SKM-1 treated with dmso at 0.1 percent for 144 hours (cell line): Measurements from ENCODE around the gene PAX8.
A peak's percentile ranks its signal among the peaks of the same experiment; 100 is the strongest.

Experiments
- DNase-seq: peaks from one replicate; lab custom pipeline; 2025; ENCODE audit not compliant: unreplicated experiment; lab: John Stamatoyannopoulos, UW

The PAX8 gene

DNA sequence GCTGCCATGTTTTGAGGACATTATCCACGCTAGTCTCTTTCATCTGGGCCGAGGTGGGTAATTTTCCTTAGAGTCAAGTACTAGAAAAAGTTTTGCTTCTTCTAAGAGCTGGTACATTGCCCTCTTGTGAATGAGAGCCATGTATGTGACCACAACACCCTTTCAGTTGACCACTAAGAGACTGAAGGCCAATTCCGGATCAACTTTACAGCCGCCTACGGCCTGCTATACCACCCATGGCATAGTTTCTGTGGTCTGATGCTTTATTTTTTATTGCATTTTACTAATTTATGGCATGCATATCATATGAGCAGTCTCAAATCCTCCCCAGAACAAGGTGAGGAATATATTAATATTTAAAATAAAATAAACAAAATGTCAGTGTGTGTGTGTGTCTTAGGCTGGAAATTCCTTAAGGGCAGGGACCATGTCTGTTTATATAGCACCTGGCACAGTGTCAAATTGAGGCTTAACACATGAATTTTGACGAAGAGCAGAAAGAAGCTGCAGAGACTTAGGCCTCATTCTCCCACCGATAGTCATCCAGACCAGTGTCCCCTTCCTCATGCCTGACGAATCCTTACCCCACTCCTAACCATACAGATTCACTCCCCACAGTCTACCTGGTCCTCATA lies 69.6 kb downstream of the PAX8 start:
- no peak for DNase-seq

- no peak for DNase-seq
Measured at GRCh38 chr2:113208396-113208795, 70.3 kb downstream of the PAX8 start.

- DNase-seq: no peak
Measured at GRCh38 chr2:113207021-113207420, 71.7 kb downstream of the PAX8 start.

- no peak for DNase-seq
Measured at GRCh38 chr2:113206251-113206650, 72.5 kb downstream of the PAX8 start.

DNA sequence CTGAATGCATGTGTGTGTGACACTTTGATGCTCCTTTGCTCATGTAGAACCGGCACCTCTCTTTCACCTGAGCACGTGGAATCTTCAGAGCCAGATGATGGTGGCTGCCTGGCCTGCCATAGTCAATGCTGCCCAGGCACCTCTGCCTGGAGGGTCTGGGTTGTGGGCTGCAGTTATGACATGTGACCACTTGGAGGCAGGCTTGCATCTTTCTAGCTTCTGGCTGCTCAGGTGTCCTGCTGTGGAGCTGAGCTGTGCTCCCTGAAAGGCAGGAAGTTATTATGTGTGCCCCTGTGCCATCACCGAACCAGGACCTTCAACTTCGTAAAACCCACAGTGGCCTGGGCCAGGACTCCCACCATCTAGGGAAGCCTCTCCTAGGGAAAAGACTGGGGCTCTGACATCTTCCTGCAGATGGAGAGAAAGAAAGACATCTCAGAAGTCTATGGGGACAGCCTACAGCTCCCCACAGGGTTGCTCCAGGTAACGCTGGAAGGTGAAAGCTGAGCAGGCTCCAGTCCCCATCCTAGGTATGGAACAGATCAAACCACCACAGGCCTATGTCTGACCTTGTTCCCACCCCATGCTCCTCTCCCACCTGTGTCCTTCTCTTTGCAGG lies 74.7 kb downstream of the PAX8 start:
- peak; percentile 65 for DNase-seq

DNA sequence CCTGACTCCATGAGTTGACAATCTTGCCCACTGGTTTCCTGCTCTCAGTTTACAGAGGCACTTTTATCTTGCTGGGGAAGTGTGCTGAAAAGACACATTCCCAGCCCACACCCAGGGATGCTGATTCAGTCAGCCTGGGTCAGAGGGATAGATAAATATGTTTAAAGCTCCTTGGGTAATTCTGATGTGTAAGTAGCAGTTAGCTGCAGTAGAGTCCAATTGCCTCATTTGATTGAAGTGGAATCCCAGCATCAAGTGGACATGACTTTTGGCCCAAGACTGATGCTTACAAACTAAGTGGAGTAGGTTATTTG lies 75.5 kb downstream of the PAX8 start:
- no peak for DNase-seq

DNA sequence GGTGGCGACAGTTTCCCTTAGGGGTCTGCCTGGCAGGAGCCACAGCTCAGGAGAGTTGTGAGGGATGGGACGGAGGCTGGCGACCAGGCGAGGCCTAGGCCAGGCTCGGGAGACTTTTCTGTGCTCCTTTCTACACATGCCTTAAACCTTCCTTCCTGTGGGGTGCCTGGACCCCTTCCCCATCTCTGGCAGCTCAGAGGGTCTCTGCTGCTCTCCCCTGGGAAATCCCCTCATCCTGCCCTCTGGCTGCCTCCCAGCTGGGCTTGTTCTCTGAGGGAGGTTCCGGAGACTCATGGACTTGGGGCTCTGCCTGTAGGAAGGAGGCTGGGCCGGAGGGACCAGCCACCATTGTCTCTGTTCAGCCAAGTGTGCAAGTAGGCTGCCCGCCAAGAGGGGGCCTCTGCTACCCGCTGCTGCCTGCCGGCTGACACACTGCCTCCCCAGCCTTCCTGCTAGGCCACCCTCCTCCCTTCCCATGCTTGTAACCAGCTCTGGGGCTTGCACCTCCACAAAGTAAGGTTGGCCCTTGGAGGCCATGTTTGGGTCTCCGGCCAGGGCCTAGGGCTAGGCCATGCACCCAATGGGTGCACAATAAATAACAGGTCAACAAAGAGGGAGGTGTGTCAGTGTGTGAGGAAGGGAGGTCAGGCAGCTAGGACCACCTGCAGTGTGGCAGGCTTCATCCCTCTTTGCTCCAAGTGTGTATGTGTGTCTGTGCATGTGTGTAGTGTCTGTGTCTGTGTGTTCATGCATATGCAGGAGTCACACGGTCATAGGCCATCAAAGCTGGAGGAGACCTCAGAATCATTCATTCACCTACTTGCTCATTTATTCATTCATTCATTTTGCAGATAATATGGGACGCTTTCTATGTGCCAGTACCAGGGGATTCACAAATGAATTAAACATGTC lies 76.2 kb downstream of the PAX8 start:
- DNase-seq: no peak

DNA sequence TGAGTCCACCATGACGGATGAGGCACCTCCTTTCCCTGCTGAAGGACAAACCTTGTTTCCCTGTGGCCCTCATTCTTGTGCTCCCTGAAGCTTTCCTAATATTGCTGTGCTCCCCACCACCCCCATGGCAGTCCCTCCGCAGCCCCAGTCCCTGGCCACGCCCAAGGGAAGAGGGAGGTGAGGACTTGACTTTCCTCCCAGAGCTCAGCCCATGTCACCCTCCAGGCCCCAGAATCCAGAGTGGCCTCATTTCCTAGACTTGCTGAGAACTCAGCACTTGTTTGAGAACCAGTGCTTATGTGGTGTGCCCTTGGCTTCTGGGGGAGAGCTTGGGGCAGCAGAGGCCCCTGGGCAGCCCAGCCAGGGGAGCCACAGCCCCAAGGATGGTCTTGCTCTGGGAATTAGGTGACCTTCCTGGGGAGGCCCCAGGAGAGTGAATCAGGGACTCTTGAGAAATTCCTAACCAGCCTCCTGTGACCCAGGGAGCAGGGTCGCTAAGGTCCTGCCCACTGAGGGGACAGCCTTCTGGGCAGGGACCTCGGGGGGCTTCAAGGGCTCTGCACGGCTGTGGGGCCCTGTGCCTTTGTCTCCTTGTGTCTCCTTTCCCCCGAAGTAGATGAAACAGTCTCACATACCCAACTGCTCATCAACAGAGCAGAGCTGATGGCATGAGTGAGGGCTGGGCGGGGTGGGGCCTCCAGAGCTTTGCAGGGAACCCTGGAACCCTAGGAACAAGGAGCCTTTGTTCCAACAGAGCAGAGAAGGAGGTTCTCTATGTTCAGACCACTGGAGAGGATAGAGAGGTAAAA lies 77.0 kb downstream of the PAX8 start:
- DNase-seq: no peak

- DNase-seq: no peak
Measured at GRCh38 chr2:113200736-113201490, 77.8 kb downstream of the PAX8 start.

DNA sequence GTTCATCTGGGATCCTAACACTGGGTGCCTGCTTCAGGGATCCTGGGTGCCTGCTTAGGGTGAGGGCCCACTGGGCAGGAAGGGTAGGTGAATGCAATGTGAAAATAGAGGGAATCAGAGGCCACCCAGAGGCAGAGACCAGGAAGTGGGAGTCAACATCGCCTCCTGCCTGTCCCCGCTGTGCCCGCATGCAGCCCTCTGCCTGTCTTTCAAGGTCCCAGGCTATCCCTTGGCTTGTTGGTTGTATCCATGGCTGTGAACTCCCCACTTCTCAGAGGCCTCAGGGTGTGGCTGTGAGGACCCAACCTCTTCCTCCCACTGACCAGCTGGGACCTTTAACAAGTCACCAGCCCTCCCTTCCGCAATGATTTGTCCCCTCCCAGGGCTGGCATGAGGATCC lies 78.5 kb downstream of the PAX8 start:
- no peak for DNase-seq

GRCh38 chr2:113198790-113199612 lies 79.7 kb downstream of the PAX8 start:
- no peak for DNase-seq

DNA sequence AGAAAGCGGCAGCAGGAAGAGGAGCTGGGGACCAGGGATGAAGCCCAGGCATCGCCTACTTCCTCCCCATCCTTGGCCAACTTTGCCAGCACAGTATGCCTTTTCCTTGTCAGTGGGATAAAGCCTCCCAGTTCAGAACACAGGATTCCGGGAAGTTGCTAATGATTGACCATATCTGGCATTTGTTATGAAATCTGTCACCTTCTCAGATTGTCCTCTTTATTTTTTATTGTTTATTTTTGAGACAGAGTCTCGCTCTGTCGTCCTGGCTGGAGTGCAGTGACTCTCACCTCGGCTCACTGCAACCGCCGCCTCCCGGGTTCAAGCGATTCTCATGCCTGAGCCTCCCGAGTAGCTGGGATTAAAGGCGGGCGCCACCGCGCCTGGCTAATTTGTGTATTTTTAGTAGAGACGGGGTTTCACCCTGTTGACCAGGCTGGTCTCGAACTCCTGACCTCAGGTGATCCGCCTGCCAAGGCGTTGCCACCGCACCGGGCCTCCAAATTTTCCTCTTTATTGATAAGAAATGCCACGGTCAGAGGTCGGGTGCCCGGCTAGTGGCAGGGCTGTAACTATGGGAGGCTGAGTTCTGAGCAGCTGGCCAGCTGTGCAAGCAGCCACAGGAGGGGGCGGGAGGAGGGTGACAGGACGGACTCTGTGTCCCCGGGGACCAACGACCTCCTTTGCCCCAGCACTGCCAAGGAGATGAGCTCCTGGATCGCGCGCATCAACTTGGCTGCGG lies 80.5 kb downstream of the PAX8 start:
- DNase-seq: no peak

GRCh38 chr2:113197347-113198047 lies 81.2 kb downstream of the PAX8 start:
- no peak for DNase-seq

- no peak for DNase-seq
Measured at GRCh38 chr2:113196839-113197238, 81.9 kb downstream of the PAX8 start.

GRCh38 chr2:113195923-113196501 lies 82.7 kb downstream of the PAX8 start:
- DNase-seq: no peak

- no peak for DNase-seq
Measured at GRCh38 chr2:113192459-113193100, 86.1 kb downstream of the PAX8 start.

DNA sequence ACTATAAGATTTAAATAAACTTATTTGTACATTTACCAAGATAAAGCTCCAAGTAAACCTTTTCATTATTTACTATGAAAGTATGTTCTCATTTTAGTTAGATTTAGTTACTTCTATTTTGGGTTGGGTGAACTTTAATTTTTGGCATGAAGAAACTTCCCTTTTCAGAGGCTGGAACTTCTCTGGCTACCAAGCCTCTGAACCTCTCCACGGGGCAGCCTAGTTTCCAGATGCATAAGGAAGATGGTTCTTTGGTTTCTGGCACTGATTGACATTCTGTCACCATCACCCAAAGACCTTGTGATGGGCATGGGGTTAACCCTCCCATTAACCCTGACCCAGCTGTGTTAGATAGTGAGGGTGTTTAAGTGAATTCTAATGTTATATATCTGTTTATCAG lies 87.8 kb downstream of the PAX8 start:
- no peak for DNase-seq

- DNase-seq: peak; percentile 34
Measured at GRCh38 chr2:113187771-113188170, 91.0 kb downstream of the PAX8 start.
